ENCODE data around the gene CHCHD6. TPM values are rescaled to one million over a fixed set of nuclear protein-coding genes. Genes with fewer than 3 reads are reported as not detected.

Gene CHCHD6
- total RNA-seq, 1 donor from 2014 or later, result 6.7 TPM

- no peak for DNase-seq (ENCODE audit: low read depth in 2 of 2)
Observed at GRCh38 chr3:126668450-126669401, 35.3 kb upstream of the CHCHD6 start.

- no peak for DNase-seq (ENCODE audit: low read depth in 2 of 2)
Observed at GRCh38 chr3:126671521-126671920, 32.5 kb upstream of the CHCHD6 start.

GRCh38 chr3:126672340-126672739, 31.7 kb upstream of the CHCHD6 start:
- DNase-seq (ENCODE audit: low read depth in 2 of 2), result no peak

GRCh38 chr3:126672741-126673140, 31.3 kb upstream of the CHCHD6 start:
- no peak for DNase-seq (ENCODE audit: low read depth in 2 of 2)

GRCh38 chr3:126676919-126677705, 26.9 kb upstream of the CHCHD6 start:
- DNase-seq (ENCODE audit: low read depth in 2 of 2), result no peak

GRCh38 chr3:126677862-126678503, 26.1 kb upstream of the CHCHD6 start:
- DNase-seq (ENCODE audit: low read depth in 2 of 2), result no peak

- no peak for DNase-seq (ENCODE audit: low read depth in 2 of 2)
Observed at GRCh38 chr3:126678693-126679317, 25.2 kb upstream of the CHCHD6 start.

- peak; percentile 39 to 73 for DNase-seq (ENCODE audit: low read depth in 2 of 2)
Observed at GRCh38 chr3:126679318-126679751, 24.7 kb upstream of the CHCHD6 start.

GRCh38 chr3:126679831-126680666, 24.0 kb upstream of the CHCHD6 start:
- DNase-seq (ENCODE audit: low read depth in 2 of 2), result no peak

- DNase-seq (ENCODE audit: low read depth in 2 of 2), result no peak
Observed at GRCh38 chr3:126680667-126681055, 23.4 kb upstream of the CHCHD6 start.

- DNase-seq (ENCODE audit: low read depth in 2 of 2), result no peak
Observed at GRCh38 chr3:126682009-126682408, 22.0 kb upstream of the CHCHD6 start.

- DNase-seq (ENCODE audit: low read depth in 2 of 2), result no peak
Observed at GRCh38 chr3:126683069-126683468, 21.0 kb upstream of the CHCHD6 start.

GRCh38 chr3:126684218-126684751, 19.8 kb upstream of the CHCHD6 start:
- no peak for DNase-seq (ENCODE audit: low read depth in 2 of 2)

GRCh38 chr3:126685021-126685420, 19.0 kb upstream of the CHCHD6 start:
- no peak for DNase-seq (ENCODE audit: low read depth in 2 of 2)

GRCh38 chr3:126685493-126685892, 18.5 kb upstream of the CHCHD6 start:
- no peak for DNase-seq (ENCODE audit: low read depth in 2 of 2)

GRCh38 chr3:126691765-126692164, 12.3 kb upstream of the CHCHD6 start:
- no peak for DNase-seq (ENCODE audit: low read depth in 2 of 2)

- DNase-seq (ENCODE audit: low read depth in 2 of 2), result no peak
Observed at GRCh38 chr3:126692858-126693257, 11.2 kb upstream of the CHCHD6 start.

GRCh38 chr3:126693921-126694320, 10.1 kb upstream of the CHCHD6 start:
- DNase-seq (ENCODE audit: low read depth in 2 of 2), result no peak

GRCh38 chr3:126696701-126697267, 7.3 kb upstream of the CHCHD6 start:
- no peak for DNase-seq (ENCODE audit: low read depth in 2 of 2)

- DNase-seq (ENCODE audit: low read depth in 2 of 2), result no peak
Observed at GRCh38 chr3:126699011-126699410, 5.0 kb upstream of the CHCHD6 start.

Data from dermis microvascular lymphatic vessel endothelial cell (primary cell).